HG02981 (cell line): ENCODE data around the gene MITF.
"Not testable (repeated sequence)": the region's sequence is repeated elsewhere in the genome, so short reads cannot be mapped to it uniquely, and the experiment has no call there.

ENCODE experiments used
- ATAC-seq: cut with Tn5 transposase; IDR thresholded peaks from one replicate; pipeline ENCODE4 v1.9.1; 2021; ENCODE audit warnings: mild to moderate bottlenecking, moderate library complexity; ENCODE audit not compliant: unreplicated experiment

The MITF gene

GRCh38 chr3:69785769-69786320 lies 46.6 kb downstream of the MITF start:
- ATAC-seq = no peak

GRCh38 chr3:69786854-69787253 lies 47.6 kb downstream of the MITF start:
- no peak for ATAC-seq

DNA sequence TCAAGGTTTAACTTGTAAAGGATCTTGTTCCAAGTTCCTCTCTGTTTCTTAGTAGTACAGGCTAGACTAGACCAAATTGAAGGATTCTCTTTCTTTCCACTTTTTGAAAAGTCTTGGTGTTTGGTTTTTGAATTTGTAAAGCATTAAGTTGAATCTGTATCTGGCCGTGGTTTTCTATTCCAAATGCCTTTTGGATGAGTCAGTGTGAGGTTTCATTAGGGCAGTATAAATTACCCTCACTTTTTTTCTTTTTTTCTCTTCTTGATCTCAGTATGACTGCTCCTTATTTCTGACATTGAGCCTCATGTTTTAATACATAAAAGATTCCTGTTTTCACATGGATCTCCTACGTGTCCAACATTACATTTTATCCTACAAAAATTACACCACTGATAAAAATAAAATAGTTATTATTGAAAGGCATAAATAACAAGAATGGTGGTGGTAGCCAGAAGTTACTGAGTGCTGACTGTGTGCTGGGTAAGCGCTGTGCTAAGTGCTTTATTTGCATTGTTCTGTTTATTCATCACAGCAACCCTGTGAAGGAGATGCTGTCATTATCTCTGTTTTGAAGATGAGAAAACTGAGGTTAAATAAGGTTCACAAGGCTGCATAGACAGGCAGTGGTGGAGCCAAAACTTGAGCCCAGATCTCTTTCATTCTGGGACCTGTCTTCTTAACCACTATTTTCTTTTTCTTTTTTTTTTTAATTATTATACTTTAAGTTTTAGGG lies 48.3 kb downstream of the MITF start:
- no peak for ATAC-seq

DNA sequence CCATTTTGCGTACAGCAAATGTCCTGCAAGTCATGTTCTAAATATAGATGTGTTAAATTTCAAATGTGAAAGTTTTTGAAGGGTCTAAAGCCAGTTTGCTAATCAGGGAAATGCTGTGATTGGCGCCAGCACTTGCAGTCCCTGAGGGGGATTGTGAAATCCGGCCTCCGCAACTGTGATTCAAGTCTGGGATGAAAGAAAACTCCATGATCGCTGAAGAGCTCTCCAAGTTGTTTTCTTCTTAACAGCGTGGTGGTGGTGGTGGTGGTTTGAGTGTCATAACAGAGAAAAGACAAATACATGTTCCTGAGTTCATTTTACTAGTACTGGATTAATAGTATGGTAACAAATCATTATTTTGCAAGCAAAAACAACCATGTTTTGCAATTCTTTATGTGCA lies 51.8 kb downstream of the MITF start:
- ATAC-seq = no peak

DNA sequence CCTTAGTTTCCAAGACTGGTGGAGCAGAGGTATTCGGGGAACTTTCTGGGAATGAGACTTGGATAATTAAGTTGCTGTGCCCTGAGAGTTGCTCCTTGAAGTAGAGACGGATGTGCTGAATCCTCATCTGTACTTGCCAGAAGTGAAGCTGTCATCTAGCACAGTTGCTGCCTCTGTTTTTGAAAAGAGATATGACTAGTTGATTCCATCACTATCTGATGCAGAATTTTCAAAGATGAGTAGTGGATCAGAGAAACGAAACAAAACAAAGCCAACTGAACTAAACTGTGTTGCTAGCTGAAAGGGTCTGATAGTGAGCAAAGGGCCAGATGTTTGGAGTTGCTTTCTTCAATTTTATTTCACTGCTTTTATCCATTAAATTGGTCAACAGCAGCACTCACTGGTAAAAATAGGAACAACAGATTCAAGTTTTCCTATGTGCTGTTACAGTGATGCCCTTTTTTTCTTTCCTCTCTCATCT lies 52.7 kb downstream of the MITF start:
- ATAC-seq = no peak

DNA sequence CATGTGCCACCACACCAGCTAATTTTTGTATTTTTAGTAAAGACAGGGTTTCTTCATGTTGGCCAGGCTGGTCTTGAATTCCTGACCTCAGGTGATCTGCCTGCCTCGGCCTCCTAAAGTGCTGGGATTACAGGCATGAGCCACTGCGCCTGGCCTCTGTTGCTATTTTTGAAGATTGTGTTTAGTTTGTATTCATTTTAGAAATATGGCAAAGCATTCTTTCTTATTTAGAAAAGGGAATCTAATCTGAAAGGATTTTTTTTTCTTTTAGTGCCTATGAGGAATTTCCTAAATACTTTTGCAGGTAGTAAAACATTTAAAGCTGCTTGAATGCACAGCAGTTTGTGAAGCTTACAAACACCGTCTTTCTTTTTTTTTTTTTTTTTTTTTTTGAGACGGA lies 56.9 kb downstream of the MITF start:
- not testable (repeated sequence) for ATAC-seq

DNA sequence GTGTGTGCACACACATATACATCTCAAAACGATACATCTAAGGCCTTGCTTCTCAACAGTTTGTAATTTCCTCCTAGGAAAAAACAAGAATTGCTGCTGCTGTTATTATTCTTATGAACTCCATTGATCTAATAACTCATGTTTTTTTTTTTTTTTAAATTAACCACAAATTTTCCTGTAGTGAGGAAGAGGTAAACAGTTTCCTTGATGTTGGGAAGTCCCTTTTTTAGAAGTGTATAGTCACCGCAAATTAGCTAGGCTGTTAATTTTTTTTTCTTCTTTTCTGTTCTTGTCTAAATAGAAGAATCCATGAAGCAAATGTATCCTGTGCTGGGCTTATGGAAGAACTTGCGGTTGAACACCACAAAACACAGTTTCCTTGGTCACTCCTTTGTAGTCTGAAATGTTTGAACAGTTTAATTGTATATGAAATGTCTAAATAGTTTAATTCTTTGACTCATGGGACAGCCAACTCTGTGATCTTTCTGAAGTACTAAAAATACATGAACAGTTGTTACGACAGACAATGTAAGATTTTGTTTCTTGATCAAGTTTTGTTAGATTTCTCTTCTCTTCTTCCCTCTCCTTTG lies 64.5 kb downstream of the MITF start:
- ATAC-seq = no peak

GRCh38 chr3:69805491-69805890 lies 66.2 kb downstream of the MITF start:
- ATAC-seq = no peak

DNA sequence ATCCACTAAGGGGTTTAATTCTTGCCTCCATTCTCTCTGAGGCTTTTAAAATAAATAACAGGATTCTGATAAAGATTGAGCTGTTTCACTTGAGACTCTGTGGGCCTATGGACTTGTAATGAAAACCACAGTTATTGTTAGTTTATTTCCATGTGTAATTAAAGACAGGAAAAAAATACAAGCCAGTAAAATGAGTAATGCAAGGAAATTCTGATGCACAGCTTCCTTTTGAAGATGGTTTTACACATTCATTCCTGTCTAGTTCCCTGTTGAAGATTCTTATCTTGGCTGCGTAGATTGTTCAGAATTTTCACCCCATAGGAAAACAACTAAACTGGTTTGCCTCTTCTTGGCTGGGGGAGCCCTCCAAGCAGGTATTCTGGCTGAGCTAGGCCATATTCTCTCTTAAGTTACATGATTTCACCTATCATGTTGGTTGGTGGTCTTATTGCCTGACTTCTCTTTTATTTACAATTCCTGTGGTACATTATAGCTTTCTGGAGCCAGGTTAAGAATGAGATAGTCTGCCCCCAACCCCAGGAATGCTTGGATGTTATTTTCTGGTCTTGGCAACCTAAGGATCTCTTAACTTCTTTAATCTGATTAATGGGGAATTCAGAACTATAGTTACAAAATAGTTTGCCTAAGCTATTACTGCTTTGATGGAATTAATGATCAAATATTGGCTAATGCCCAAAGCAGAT lies 67.6 kb downstream of the MITF start:
- no peak for ATAC-seq

DNA sequence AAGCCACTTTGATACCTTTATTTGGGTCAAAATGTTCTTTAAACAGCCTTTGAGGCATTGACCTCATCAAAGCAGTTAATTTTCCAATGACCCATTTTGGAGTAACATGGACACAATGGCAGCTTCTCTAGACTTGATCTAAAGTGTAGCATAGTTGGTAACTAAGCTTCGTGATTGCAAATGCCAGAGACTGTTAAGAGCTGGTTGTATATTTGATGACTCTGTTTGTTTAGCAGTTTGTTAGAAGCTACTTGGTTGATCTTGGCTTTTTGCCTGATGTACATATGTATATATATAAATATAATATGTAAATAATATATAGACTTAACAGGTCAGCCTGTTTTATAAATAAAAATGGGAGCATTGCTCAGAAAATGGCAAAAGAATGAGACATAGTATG lies 68.4 kb downstream of the MITF start:
- no peak for ATAC-seq

DNA sequence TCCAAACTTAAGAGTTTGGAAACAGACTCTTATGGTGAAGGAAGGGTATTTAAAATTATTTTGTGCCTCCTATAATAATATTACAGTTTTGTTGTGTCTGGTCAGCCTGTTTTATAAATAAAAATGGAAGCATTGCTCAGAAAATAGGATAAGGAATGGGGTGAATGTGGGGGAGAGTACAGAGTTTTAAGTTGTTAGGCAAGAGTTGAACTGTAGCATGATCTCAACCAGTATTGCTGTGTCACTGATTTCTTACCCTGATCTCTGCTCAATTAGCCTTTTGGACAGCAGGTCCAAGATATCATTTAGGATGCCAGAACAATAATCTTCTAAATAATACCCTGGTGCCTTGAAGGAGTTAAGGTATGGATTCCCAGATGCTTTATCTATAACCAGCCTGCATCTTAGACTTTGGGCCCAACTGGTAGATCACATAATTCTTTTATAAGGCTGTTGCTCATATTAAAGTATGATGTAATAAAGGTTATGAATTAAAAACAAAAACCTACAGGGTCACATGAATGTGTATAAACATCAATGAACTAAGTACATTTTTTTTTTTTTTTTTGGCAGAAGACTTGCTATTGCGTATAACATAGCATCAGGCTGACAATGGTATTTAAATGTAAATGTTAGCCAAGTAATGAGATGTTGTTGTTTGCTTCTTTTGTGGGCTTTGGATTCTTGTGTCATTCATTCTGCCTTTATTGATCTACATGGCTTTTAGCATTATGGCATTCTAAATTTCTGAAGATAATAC lies 70.0 kb downstream of the MITF start:
- no peak for ATAC-seq

DNA sequence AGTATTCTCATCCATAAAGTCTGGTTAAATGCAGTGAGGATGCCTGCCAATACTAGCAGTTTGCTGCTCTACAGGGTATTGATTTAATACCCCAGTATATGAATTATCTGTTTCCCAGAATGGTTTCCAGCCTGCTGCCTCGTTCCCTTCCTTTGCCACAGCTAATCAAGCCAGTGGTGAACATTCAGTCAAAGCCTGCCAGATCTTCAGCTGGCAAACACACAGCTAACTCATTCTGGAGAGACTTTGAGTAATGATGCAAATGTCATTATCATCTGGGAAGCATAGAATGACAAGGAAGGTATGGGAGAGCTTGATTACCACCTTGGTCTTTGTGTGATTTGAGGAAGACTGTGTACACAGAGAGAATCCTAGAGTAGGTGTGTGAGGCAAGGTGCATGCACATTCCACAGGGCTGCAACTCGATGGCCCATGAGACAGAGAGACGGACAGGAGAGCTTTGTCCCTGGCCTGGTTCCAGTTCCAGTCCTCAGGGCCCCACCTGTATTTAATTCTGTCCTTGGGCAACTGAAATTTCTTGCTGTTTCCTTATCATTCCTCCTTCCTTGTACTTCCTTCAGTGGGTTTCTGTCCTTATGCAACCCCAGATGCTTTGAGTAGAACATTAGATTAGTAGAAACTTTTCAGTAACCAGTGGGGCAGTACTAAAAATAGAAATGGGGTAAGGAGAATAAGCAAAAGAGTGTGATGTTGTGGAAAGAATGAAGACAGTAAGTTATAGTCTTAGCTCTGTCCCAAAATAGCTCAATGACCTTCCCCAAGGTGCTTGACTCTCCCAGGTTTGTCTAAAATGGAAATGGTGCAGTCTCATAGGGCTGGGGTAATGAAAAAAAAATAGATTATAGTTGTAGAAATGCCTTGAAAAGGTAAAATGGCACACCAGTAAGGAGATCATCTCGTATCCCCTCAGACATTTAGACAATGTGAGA lies 72.5 kb downstream of the MITF start:
- no peak for ATAC-seq

GRCh38 chr3:69815970-69816369 lies 76.7 kb downstream of the MITF start:
- no peak for ATAC-seq

DNA sequence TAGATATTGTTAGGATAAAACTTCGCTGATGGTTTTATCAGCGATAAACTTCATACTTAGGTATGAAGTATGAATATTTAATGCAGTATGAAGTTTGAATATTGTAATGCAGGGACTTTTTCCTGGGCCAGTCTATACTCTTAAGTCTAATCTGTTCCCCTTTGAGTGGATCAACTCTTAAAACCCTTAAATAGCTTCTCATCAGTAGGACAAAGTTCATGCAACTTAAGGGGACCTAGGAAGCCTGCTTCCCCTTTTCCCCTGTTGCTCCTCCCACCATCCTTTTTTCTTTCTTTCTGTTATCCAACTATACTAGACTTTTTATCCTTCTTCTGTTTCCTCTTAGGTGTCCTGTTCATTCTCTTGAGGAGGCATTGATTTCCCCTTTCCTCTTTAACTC lies 78.7 kb downstream of the MITF start:
- ATAC-seq = no peak

GRCh38 chr3:69819282-69819681 lies 80.0 kb downstream of the MITF start:
- ATAC-seq = no peak

- no peak for ATAC-seq
Measured at GRCh38 chr3:69821133-69821532, 81.9 kb downstream of the MITF start.

DNA sequence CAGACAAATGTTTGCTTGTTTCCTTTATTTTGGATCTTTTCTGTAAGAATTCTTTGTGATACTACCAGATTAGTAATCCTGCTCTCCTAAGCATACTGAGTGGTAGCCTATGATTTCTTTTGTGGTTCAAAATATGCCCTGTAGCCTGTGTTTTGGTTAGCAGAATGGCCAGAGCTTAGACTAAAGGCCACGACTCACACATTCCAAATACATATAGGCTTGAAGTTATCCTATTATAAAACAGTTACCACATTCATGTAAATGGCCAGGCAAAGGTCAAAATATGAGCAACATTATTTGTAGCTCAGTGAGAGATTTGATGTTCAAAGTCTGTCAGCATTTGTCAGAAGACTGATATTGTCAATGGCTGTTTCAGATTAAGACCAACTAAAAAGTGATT lies 84.5 kb downstream of the MITF start:
- no peak for ATAC-seq

DNA sequence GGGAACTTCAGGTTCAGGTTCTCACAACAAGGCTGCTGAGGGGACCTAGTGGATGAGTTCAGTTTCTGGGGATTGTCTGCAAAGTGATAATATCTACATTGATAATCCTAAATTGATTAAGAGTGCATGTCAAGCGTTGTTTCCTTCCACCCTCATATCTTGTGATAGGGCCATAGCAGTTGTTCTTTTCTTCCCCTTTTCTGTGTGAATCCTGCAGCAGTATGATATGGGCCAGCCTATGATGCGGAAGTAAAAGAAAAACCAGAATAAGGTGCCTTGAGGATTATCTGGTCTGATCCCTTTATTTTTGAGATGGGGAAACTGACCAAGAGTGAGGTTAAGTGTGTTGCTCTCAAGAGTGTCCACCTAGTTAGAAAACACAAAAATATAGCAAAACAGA lies 86.2 kb downstream of the MITF start:
- ATAC-seq = no peak

- no peak for ATAC-seq
Measured at GRCh38 chr3:69827127-69827526, 87.9 kb downstream of the MITF start.

DNA sequence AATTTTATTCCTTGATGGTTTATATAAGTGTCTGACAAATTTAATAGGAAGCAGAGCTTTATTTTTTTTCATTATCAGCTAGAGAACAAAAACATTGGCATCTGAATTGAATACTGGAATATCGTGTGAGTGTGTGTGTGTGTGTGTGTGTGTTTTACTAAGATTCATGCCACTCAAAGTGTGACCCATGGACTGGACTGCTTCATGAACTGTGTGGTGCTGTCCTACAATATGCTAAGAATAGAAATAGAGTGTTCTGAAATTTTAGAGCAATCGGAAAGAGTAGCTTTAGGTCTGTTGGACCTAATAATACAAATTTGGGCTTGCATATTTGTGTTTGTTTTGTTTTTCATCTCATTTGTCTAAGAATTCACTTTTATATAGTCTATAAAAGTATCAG lies 89.6 kb downstream of the MITF start:
- ATAC-seq = no peak
